GM10266 (cell line): Measurements from ENCODE around the gene ZC3H7B.

Experiments used
- DNase-seq: peaks from one replicate; pipeline ENCODE4 v3.0.0; 2012; ENCODE audit errors: extremely low spot score
- CTCF ChIP-seq: IDR thresholded peaks from 2 replicates; pipeline ENCODE4 v1.5.1; 2012; ENCODE audit warnings: mild to moderate bottlenecking, low read depth; ENCODE audit not compliant: control insufficient read depth, insufficient read depth; ENCODE audit errors: missing control alignments

The ZC3H7B gene

GRCh38 chr22:41369837-41370236, 68.5 kb downstream of the ZC3H7B start:
- TF ChIP-seq CTCF: no peak
- DNase-seq: no peak

- TF ChIP-seq CTCF: no peak
- no peak for DNase-seq
Observed at GRCh38 chr22:41377846-41378245, 76.5 kb downstream of the ZC3H7B start.

- DNase-seq: no peak
- TF ChIP-seq CTCF: no peak
Observed at GRCh38 chr22:41380993-41381328, 79.6 kb downstream of the ZC3H7B start.

- TF ChIP-seq CTCF: no peak
- DNase-seq: peak; percentile 99
Observed at GRCh38 chr22:41381329-41382097, 80.2 kb downstream of the ZC3H7B start, which contains the start of gene TEF. TEF (plus strand) TSS chr22:41381942; CDS start chr22:41382045, 103 bp downstream.

- peak; percentile 85 for DNase-seq
- no peak for TF ChIP-seq CTCF
Observed at GRCh38 chr22:41382098-41382578, 80.8 kb downstream of the ZC3H7B start.

- no peak for TF ChIP-seq CTCF
- no peak for DNase-seq
Observed at GRCh38 chr22:41382610-41383009, 81.3 kb downstream of the ZC3H7B start.

GRCh38 chr22:41383085-41383484, 81.8 kb downstream of the ZC3H7B start:
- DNase-seq: no peak
- TF ChIP-seq CTCF: no peak
